ENCODE results near the gene TRIP10. TPM values are rescaled to one million over a fixed set of nuclear protein-coding genes. Genes with fewer than 3 reads are reported as not detected.
A peak's percentile ranks its signal among the peaks of the same experiment; 100 is the strongest.

Gene TRIP10
- total RNA-seq, 1 donor from 2014 or later, result 53.0 TPM

DNA sequence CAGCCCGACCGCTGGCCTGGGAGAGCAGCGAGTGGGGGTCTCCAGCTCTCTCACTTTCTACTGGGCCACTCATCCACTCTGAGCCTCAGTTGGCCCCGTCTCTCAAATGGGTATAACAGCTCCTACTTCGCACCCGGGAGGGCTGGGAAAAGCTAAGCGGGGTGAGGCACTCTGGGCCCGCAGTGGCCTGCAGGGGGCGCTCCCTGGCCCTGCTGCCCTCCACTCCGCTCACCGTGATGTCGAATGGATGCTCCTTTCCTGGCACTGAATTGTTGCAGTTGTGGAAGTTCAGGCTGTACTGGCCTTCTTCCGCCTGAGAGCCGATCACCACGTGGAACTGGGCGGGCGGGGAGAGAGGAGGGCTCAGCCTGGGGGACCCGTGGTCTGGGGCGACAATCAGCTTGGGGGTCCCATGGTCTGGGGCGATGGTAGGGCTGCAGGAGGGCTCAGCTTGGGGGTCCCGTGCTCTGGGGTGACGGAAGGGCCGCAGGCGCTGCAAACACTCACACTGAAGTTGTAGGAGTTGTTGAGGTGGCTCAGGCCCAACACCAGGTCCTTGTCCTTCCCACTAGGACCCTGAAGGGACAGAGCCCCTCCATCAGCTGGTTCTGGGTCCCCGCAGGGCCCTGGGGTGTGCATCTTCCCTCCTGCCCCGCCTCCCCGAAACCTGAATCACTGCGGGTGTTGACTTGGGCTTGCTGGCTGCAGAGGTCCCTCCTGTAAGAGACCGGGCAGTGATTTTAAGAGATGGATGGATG lies 6.0 kb upstream of the TRIP10 start:
- DNase-seq (ENCODE audit: low spot score), result no peak
- no peaks in the 10 kb centered on the region for H3K27me3 ChIP-seq

DNA sequence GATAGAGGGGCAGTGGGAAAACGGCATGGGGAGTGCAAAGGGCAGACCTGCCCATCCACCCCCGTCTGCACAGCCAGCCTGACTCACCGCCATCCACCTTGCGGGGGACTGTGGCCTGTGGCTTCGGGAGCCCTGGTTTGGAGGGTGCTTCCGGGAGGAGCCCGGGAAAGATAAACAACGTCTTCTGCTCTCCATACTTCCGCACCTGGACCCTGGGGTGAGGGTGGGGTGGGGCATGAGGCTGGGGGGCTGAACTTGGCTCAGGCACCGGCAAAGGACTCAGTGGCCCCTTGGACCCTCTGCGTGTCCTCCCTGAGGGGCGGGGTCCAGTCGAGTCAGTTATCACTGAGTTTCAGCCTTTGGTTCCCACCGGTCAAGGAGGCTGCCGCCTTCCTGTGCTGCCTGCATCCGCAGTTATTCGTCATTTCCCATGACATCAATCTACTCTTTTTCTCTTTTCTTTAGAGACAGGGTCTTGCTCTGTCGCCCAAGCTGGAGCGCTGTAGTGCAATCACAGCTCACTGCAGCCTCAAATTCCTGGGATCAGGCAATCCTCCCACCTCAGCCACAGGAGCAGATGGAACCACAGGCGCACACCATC lies 5.3 kb upstream of the TRIP10 start:
- DNase-seq (ENCODE audit: low spot score), result no peak
- H3K4me1 ChIP-seq, result peaks cover 19% of the 10 kb centered on the region

More for the DNA sequence above, 6.0 kb upstream of the TRIP10 start:
- TF ChIP-seq EZH2 (IDR thresholded peaks at IDR 0.05) (no peak), EZH2phosphoT487 (IDR thresholded peaks at IDR 0.05) (no peak)
- TF ChIP-seq, protein P1, sequence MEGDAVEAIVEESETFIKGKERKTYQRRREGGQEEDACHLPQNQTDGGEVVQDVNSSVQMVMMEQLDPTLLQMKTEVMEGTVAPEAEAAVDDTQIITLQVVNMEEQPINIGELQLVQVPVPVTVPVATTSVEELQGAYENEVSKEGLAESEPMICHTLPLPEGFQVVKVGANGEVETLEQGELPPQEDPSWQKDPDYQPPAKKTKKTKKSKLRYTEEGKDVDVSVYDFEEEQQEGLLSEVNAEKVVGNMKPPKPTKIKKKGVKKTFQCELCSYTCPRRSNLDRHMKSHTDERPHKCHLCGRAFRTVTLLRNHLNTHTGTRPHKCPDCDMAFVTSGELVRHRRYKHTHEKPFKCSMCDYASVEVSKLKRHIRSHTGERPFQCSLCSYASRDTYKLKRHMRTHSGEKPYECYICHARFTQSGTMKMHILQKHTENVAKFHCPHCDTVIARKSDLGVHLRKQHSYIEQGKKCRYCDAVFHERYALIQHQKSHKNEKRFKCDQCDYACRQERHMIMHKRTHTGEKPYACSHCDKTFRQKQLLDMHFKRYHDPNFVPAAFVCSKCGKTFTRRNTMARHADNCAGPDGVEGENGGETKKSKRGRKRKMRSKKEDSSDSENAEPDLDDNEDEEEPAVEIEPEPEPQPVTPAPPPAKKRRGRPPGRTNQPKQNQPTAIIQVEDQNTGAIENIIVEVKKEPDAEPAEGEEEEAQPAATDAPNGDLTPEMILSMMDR (IDR thresholded peaks at IDR 0.05), result peak; percentile 52
- Histone ChIP-seq H3K79me2 (ENCODE audit: low read depth) (peaks cover 8% of the 10 kb centered on the region), H3K36me3 (no peaks in the 10 kb centered on the region), H3F3A (ENCODE audit: low read depth) (peaks cover 16% of the 10 kb centered on the region), H3K4me3 (no peak overlapping the region), H2AFZ (replicated peaks) (no peak overlapping the region), H3K4me2 (no peak overlapping the region), H3K9ac (no peak overlapping the region), H3K9me3 (ENCODE audit: low read depth) (no peaks in the 10 kb centered on the region), H3K27ac (no peak overlapping the region), H4K20me1 (ENCODE audit: low read depth) (no peaks in the 10 kb centered on the region), H3K4me1 (peaks cover 13% of the 10 kb centered on the region)
- Mint-ChIP-seq H3K9me3 (no peaks in the 10 kb centered on the region), H3K4me1 (peaks cover 18% of the 10 kb centered on the region), H3K27ac (no peak overlapping the region), H3K36me3 (peaks cover 8% of the 10 kb centered on the region), H3K27me3 (ENCODE audit: insufficient read depth, low read depth) (peaks cover 11% of the 10 kb centered on the region), H3K4me3 (no peak overlapping the region)

DNA sequence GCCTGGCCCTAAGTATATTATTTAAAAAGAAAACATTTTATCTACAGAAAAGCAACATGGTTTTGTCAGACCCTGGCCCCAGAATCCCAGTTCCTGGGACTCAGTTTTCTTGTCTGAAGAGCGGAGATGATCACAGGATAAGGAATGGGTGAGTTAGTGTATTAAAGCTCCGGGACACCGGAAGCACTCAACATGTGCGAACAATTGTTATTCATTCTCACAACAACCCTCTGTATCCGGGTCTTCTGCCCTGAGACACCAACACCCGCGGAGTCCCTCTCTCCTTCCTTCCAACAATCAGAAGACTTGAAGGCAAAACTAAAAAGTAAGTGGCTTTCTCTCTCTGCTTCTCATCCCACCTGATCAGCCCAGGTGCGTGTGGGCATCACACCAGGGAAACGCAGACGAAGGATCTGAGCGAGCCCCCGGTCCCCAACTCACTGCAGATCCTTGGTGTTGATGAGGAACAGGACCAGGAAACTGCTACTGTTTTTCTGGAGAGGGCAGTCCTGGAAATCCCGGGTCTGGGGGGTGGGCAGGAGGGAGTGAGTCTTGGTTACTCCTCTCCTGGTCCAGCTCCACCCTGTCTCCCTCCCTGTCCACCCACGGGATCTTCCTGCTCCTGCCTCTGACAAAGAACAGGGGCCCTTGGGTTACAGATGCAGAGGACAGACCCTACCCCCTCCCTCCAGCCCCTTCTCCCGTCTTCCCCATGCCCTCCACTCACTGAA lies 4.1 kb upstream of the TRIP10 start:
- Histone ChIP-seq H4K20me1 (ENCODE audit: low read depth) (no peaks in the 10 kb centered on the region), H3K4me3 (peak overlapping the region; percentile 91), H3K9me3 (ENCODE audit: low read depth) (no peaks in the 10 kb centered on the region), H3K79me2 (ENCODE audit: low read depth) (peaks cover 15% of the 10 kb centered on the region), H3K27me3 (no peaks in the 10 kb centered on the region), H3K4me1 (peaks cover 20% of the 10 kb centered on the region), H3K4me2 (peak overlapping the region; percentile 93), H2AFZ (replicated peaks) (no peak overlapping the region), H3K27ac (no peak overlapping the region), H3K36me3 (no peaks in the 10 kb centered on the region), H3F3A (ENCODE audit: low read depth) (peaks cover 29% of the 10 kb centered on the region), H3K9ac (no peak overlapping the region)
- Mint-ChIP-seq H3K27me3 (ENCODE audit: insufficient read depth, low read depth) (peaks cover 9% of the 10 kb centered on the region), H3K4me3 (peak overlapping the region; percentile 97), H3K36me3 (peaks cover 8% of the 10 kb centered on the region), H3K9me3 (no peaks in the 10 kb centered on the region), H3K4me1 (peaks cover 26% of the 10 kb centered on the region), H3K27ac (no peak overlapping the region)
- TF ChIP-seq EZH2phosphoT487 (IDR thresholded peaks at IDR 0.05) (no peak), EZH2 (IDR thresholded peaks at IDR 0.05) (no peak)
- TF ChIP-seq, protein P1 (IDR thresholded peaks at IDR 0.05), result no peak
- no peak for DNase-seq (ENCODE audit: low spot score)

More for the DNA sequence above, 5.3 kb upstream of the TRIP10 start:
- Mint-ChIP-seq H3K4me3 (no peak overlapping the region), H3K27ac (no peak overlapping the region), H3K36me3 (peaks cover 8% of the 10 kb centered on the region), H3K27me3 (ENCODE audit: insufficient read depth, low read depth) (peaks cover 13% of the 10 kb centered on the region), H3K9me3 (no peaks in the 10 kb centered on the region), H3K4me1 (peaks cover 25% of the 10 kb centered on the region)
- Histone ChIP-seq H3K27me3 (no peaks in the 10 kb centered on the region), H3K9ac (no peak overlapping the region), H3K4me2 (no peak overlapping the region), H3K9me3 (ENCODE audit: low read depth) (no peaks in the 10 kb centered on the region), H2AFZ (replicated peaks) (no peak overlapping the region), H3F3A (ENCODE audit: low read depth) (peaks cover 22% of the 10 kb centered on the region), H4K20me1 (ENCODE audit: low read depth) (no peaks in the 10 kb centered on the region), H3K27ac (no peak overlapping the region), H3K79me2 (ENCODE audit: low read depth) (peaks cover 8% of the 10 kb centered on the region), H3K4me3 (no peak overlapping the region), H3K36me3 (no peaks in the 10 kb centered on the region)
- TF ChIP-seq, protein P1 (IDR thresholded peaks at IDR 0.05), result no peak
- TF ChIP-seq EZH2 (IDR thresholded peaks at IDR 0.05) (no peak), EZH2phosphoT487 (IDR thresholded peaks at IDR 0.05) (no peak)
